HepG2 (cell line): ENCODE measurements around the gene SEPTIN10.
A peak's percentile ranks its signal among the peaks of the same experiment; 100 is the strongest.

Experiments used
- BHLHE40 ChIP-seq: IDR thresholded peaks from 2 replicates; pipeline ENCODE4 v1.6.1; 2011; ENCODE audit warnings: low read length, improper control_type of control experiment
- EP300 ChIP-seq, 3 experiments: sonication (generic) in 1 of 3; formaldehyde crosslinking in 1 of 3; IDR thresholded peaks; 2 replicates each; pipeline versions ENCODE4 v1.5.1 to v1.6.1; 2011 to 2020; ENCODE audit warnings: low read depth in 2 of 3, low read length in 2 of 3, borderline replicate concordance in 1 of 3, improper control_type of control experiment in 1 of 3, mild to moderate bottlenecking in 1 of 3, missing genetic modification reagents in 1 of 3, moderate library complexity in 1 of 3
- POLR2AphosphoS5 ChIP-seq: IDR thresholded peaks from 2 replicates; pipeline ENCODE4 v1.6.1; 2012; ENCODE audit warnings: low read depth, low read length
- SUZ12 ChIP-seq: fragments of 150-350 bp; IDR thresholded peaks from 2 replicates; pipeline ENCODE4 v1.6.1; 2014; ENCODE audit warnings: low read depth, low read length

- TF ChIP-seq POLR2AphosphoS5 (0 out of 2 replicates have a peak, but pooled peaks have one; percentile 35), SUZ12 (no peak), EP300 (IDR thresholded peaks at IDR 0.05; ENCODE audit: low read depth in 2 of 2, low read length in 2 of 2) (peak; percentile 18 to 65; a peak in 1 of 4 replicates), EP300 (CRISPR knock-in tag; IDR thresholded peaks at IDR 0.05; ENCODE audit: borderline replicate concordance) (peak; percentile 86), BHLHE40 (0 out of 2 replicates have a peak, but pooled peaks have one; percentile 29)
These were observed 18.5 kb upstream of the SEPTIN10 start for GRCh38 chr2:109632158-109632789.
